Measurements from ENCODE around the gene VMP1. TPM values are rescaled to one million over a fixed set of nuclear protein-coding genes. Genes with fewer than 3 reads are reported as not detected.

The VMP1 gene
- total and polyA plus RNA-seq, 2 of the 4 experiments (the other 2 are of a cell fraction): 89.8 to 197 TPM

- Histone ChIP-seq H2AK5ac (ENCODE audit: low read depth, low read length) (peak overlapping the region; percentile 36; the same call in 1 of the 2 replicates), H3K14ac (replicated peaks; ENCODE audit: low read depth, low read length) (peak overlapping the region; percentile 84), H2AK9ac (replicated peaks; ENCODE audit: low read depth, low read length, poor library complexity) (no peak overlapping the region), H4K91ac (ENCODE audit: insufficient read depth, low read depth, low read length) (peak overlapping the region; percentile 43; the same call in 1 of the 2 replicates), H2AFZ (replicated peaks; ENCODE audit: low read length, poor library complexity) (no peak overlapping the region), H3K27me3 (ENCODE audit: control insufficient read depth, insufficient read depth, low read length) (no peaks in the 10 kb centered on the region), H2BK20ac (ENCODE audit: low read depth, low read length) (peak overlapping the region; percentile 38; the same call in 1 of the 2 replicates), H3K27ac (ENCODE audit: insufficient read depth, low read length) (no peak overlapping the region), H3K4me2 (ENCODE audit: low read depth, low read length) (no peak overlapping the region), H3K9me1 (ENCODE audit: insufficient read depth, low read length) (no peaks in the 10 kb centered on the region), H3K18ac (ENCODE audit: low read depth, low read length) (peak overlapping the region; percentile 75; the same call in 1 of the 2 replicates), H3K56ac (ENCODE audit: extremely low read depth, insufficient read depth, low read length) (no peak overlapping the region), H2BK15ac (ENCODE audit: low read depth, low read length) (peak overlapping the region; percentile 53; the same call in 1 of the 3 replicates), H3K4me3 (ENCODE audit: insufficient read depth, low read depth, low read length) (no peak overlapping the region), H3K4ac (ENCODE audit: low read depth, low read length) (peak overlapping the region; percentile 49; the same call in 1 of the 2 replicates), H2BK120ac (ENCODE audit: low read depth, low read length) (peak overlapping the region; percentile 22; the same call in 1 of the 2 replicates), H3K9ac (ENCODE audit: low read depth, low read length) (no peak overlapping the region), H2BK5ac (ENCODE audit: low read depth, low read length, poor library complexity, severe bottlenecking) (peak overlapping the region; percentile 27), H4K5ac (ENCODE audit: low read depth, low read length) (peak overlapping the region; percentile 19; the same call in 1 of the 2 replicates), H3K9me3 (ENCODE audit: control insufficient read depth, insufficient read depth, low read length) (0 out of 2 replicates have a peak, but pooled peaks cover 2% of the 10 kb centered on the region), H3K23ac (ENCODE audit: low read depth, low read length) (peak overlapping the region; percentile 46; the same call in 1 of the 2 replicates), H3K4me1 (ENCODE audit: control insufficient read depth, insufficient read depth, low read length) (peaks cover 11% of the 10 kb centered on the region), H3K79me1 (ENCODE audit: low read depth in 1 of 2, low read length in 2 of 2) (peaks cover 15 to 41% of the 10 kb centered on the region in 2 experiments), H4K20me1 (ENCODE audit: insufficient read depth, low read length) (no peaks in the 10 kb centered on the region), H4K8ac (ENCODE audit: low read depth in 2 of 2, low read length in 2 of 2) (no peak overlapping the region), H3K36me3 (ENCODE audit: control insufficient read depth, insufficient read depth, low read length) (peaks cover 8% of the 10 kb centered on the region)
- ATAC-seq (ENCODE audit: low read depth): no peak
- ChIA-PET POLR2A (ENCODE audit: unreplicated experiment) (interaction anchor here (1.0 kb wide), 2 partner anchors 59 to 63 kb away, joined by 5 to 12 read pairs; no protein-coding TSS in a partner anchor), CTCF (interaction anchor here (0.6 kb wide), 1 partner anchor 53 kb away, joined by 8 read pairs; no protein-coding TSS in a partner anchor)
- dilution Hi-C loops (cut with HindIII; ENCODE audit: low sequenced_read_pairs, unreplicated experiment) (no loop called here), intact Hi-C loops (cut with micrococcal nuclease) (no loop called here), in situ Hi-C loops (cut with MboI; ENCODE audit: low sequenced_read_pairs) (no loop called here)
- 80% methylated on average over 1 of the region's 4 CpGs; no CpG with 5 or more reads in 1 of the 2 experiments for WGBS, 2 experiments (ENCODE audit: extremely low coverage in 2 of 2, insufficient read length in 1 of 2)
- BruUV-seq (replicated peaks): no TSS peak
- no peak for TF ChIP-seq RCOR1 (IDR thresholded peaks at IDR 0.05; ENCODE audit: insufficient replicate concordance, low read length)
- TF ChIP-seq FOS (IDR thresholded peaks at IDR 0.05; ENCODE audit: low read depth, low read length): no peak
- TF ChIP-seq SMC3 (IDR thresholded peaks at IDR 0.05; ENCODE audit: low read depth, low read length): no peak
- TF ChIP-seq ELK1 (IDR thresholded peaks at IDR 0.05; ENCODE audit: borderline replicate concordance, low read depth, low read length): no peak
- TF ChIP-seq USF2 (IDR thresholded peaks at IDR 0.05; ENCODE audit: low read depth, low read length): no peak
- TF ChIP-seq BHLHE40 (IDR thresholded peaks at IDR 0.05; ENCODE audit: low read depth, low read length): no peak
- no peak for TF ChIP-seq NFE2L2 (IDR thresholded peaks at IDR 0.05; ENCODE audit: low read depth, low read length)
- no peak for TF ChIP-seq MXI1 (IDR thresholded peaks at IDR 0.05; ENCODE audit: borderline replicate concordance, low read depth, low read length)
- no peak for TF ChIP-seq CHD1 (IDR thresholded peaks at IDR 0.05; ENCODE audit: low read depth, low read length)
- no peak for TF ChIP-seq POLR2A (IDR thresholded peaks at IDR 0.05; ENCODE audit: low read depth, low read length)
- TF ChIP-seq RAD21 (IDR thresholded peaks at IDR 0.05; ENCODE audit: low read length): no peak
- TF ChIP-seq CEBPB (IDR thresholded peaks at IDR 0.05; ENCODE audit: low read depth, low read length): no peak
- no peak for TF ChIP-seq MAZ (IDR thresholded peaks at IDR 0.05; ENCODE audit: borderline replicate concordance, low read depth, low read length)
- DNase-seq: no peak
Measured at GRCh38 chr17:59778996-59779395, 71.5 kb downstream of the VMP1 start.

All from IMR-90 (cell line).